Measurements from ENCODE around the gene DTD1. TPM values are rescaled to one million over a fixed set of nuclear protein-coding genes. Genes with fewer than 3 reads are reported as not detected.

The DTD1 gene
- total RNA-seq, 2 donors from 2014 or later, result 8.9 to 16.1 TPM

DNA sequence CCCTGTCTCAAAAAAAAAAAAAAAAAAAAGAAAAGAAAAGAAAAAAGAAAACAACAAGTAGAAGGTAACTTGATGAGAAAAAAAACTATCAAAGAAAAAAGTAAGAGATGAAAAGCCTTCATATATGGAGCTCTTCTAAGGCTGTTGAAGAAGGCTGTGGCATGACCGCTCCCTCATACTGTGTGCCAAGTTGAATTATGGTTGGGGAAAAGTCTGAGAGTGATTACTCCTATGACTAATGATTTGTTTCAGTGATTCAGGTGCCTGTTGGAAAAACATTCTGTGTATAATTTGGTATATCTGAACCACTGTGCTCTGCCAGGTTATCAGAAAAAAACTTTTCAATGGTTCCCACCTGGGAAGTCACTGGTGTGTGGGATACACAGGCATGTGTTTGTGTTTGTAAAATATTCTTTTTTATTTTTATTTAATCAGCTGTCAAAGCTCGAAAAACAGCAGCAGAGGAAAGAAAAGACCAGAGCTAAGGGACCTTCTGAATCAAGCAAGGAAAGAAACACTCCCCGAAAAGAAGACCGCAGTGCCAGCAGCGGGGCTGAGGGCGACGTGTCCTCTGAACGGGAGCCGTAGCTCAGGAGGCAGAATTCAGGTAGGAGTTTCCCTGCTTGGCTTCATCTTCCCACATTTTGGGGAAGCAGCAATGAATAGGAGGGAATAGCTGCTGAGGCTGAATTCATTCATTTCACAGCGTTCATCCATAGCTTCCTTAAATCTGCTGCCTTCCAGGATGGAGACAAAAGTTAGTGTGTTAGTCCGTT lies 156.0 kb downstream of the DTD1 start:
- no peaks in the 10 kb centered on the region for H3K9me3 ChIP-seq
- H3K27me3 ChIP-seq, result no peaks in the 10 kb centered on the region
- intact Hi-C loops (cut with DNase I), result no loop called here
- no peak overlapping the region for H3K27ac ChIP-seq
- H3K36me3 ChIP-seq (replicated peaks in 1 of 2; ENCODE audit: insufficient read depth in 1 of 2, low read depth in 2 of 2), result peaks cover 0 to 2% of the 10 kb centered on the region in 2 donors
- H3K4me3 ChIP-seq, result no peak overlapping the region
- no peaks in the 10 kb centered on the region for H3K4me1 ChIP-seq
- no peak for DNase-seq
- WGBS, 2 donors, result 88 to 93% methylated on average over 11 of the region's 11 CpGs
- TF ChIP-seq, protein P1, sequence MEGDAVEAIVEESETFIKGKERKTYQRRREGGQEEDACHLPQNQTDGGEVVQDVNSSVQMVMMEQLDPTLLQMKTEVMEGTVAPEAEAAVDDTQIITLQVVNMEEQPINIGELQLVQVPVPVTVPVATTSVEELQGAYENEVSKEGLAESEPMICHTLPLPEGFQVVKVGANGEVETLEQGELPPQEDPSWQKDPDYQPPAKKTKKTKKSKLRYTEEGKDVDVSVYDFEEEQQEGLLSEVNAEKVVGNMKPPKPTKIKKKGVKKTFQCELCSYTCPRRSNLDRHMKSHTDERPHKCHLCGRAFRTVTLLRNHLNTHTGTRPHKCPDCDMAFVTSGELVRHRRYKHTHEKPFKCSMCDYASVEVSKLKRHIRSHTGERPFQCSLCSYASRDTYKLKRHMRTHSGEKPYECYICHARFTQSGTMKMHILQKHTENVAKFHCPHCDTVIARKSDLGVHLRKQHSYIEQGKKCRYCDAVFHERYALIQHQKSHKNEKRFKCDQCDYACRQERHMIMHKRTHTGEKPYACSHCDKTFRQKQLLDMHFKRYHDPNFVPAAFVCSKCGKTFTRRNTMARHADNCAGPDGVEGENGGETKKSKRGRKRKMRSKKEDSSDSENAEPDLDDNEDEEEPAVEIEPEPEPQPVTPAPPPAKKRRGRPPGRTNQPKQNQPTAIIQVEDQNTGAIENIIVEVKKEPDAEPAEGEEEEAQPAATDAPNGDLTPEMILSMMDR (IDR thresholded peaks at IDR 0.05), result no peak
- no peak for TF ChIP-seq POLR2A (IDR thresholded peaks at IDR 0.05)
- no peak for ATAC-seq

DNA sequence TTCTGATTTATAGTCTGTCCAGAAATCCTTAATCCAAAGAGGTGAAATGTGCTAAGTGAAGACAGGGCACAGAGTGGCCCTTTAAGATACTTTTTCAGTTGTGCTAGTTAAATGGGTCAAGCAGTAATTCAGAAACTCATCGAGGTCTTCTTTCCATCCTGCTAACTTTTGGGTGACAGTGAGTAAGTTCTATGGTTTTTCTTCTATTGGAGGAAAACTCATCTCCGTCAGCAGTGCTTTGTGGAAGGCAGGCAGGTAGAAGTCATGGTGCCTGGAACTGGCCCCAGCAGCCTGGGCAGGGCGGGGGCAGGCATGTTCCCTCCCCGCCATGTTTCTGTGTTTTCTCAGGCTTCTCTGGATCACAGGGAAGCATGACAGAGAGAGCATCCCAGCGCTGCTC lies 159.2 kb downstream of the DTD1 start:
- no peak overlapping the region for H3K27ac ChIP-seq
- peaks cover 0 to 2% of the 10 kb centered on the region in 2 donors for H3K36me3 ChIP-seq (replicated peaks in 1 of 2; ENCODE audit: insufficient read depth in 1 of 2, low read depth in 2 of 2)
- H3K9me3 ChIP-seq, result no peaks in the 10 kb centered on the region
- 85 to 89% methylated on average over 5 of the region's 5 CpGs for WGBS, 2 donors
- ATAC-seq (no peak), DNase-seq (no peak)
- H3K27me3 ChIP-seq, result no peaks in the 10 kb centered on the region
- intact Hi-C loops (cut with DNase I), result no loop called here
- TF ChIP-seq POLR2A (IDR thresholded peaks at IDR 0.05), result no peak
- TF ChIP-seq, protein P1 (IDR thresholded peaks at IDR 0.05), result no peak
- H3K4me3 ChIP-seq, result no peak overlapping the region
- no peaks in the 10 kb centered on the region for H3K4me1 ChIP-seq

DNA sequence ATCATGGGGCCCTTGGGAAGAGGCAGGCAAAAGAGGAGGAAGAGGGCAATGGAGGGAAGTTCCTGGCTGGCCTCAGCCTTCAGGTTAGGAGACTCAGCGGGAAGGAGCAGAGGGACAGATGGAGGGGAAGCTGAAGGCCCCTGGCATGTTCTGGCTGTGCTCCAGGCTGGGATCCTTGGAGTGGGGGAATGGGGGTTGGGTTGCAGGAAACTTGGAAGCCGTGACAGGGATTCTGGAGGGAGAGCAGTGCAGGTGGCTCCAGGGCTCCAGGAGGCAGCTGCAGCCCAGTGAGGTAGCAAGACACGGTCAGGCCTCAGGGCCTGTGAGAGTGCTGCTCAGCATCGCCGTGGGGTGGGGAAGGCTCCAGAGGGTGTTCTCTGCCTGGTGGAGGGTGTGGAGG lies 161.1 kb downstream of the DTD1 start:
- no peak overlapping the region for H3K4me3 ChIP-seq
- H3K9me3 ChIP-seq, result no peaks in the 10 kb centered on the region
- intact Hi-C loops (cut with DNase I), result no loop called here
- DNase-seq (no peak), ATAC-seq (no peak)
- 77 to 80% methylated on average over 5 of the region's 5 CpGs for WGBS, 2 donors
- H3K27me3 ChIP-seq, result no peaks in the 10 kb centered on the region
- H3K27ac ChIP-seq, result no peak overlapping the region
- H3K4me1 ChIP-seq, result no peaks in the 10 kb centered on the region
- peaks cover 0 to 2% of the 10 kb centered on the region in 2 donors for H3K36me3 ChIP-seq (replicated peaks in 1 of 2; ENCODE audit: insufficient read depth in 1 of 2, low read depth in 2 of 2)
- no peak for TF ChIP-seq POLR2A (IDR thresholded peaks at IDR 0.05)
- TF ChIP-seq, protein P1 (IDR thresholded peaks at IDR 0.05), result no peak

DNA sequence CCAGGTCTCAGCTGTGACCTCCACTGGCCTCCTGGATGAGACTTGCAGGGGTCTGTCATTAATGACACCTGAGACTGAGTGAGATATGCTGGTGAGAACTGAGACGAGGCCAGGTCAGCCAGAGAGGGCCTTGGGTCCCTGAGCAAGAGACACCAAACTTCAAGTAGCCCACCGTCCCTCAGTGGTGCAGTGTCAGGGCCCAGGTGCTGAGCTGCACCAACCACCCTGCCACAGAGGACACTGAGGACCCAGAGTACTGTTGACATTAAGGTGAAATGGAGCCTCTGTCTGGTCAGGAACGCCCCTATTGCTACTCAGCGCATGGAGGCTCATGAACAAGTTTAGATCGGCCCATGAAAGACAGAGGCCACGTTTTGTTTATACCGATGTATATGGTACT lies 161.7 kb downstream of the DTD1 start:
- Histone ChIP-seq H3K4me1 (no peaks in the 10 kb centered on the region), H3K27me3 (no peaks in the 10 kb centered on the region), H3K27ac (no peak overlapping the region), H3K36me3 (replicated peaks in 1 of 2; ENCODE audit: insufficient read depth in 1 of 2, low read depth in 2 of 2) (peaks cover 0 to 2% of the 10 kb centered on the region in 2 donors), H3K9me3 (no peaks in the 10 kb centered on the region), H3K4me3 (no peak overlapping the region)
- ATAC-seq, result no peak
- intact Hi-C loops (cut with DNase I), result no loop called here
- TF ChIP-seq, protein P1 (IDR thresholded peaks at IDR 0.05), result no peak
- no peak for DNase-seq
- 83 to 96% methylated on average over 5 to 7 of the region's 7 CpGs for WGBS, 2 donors

DNA sequence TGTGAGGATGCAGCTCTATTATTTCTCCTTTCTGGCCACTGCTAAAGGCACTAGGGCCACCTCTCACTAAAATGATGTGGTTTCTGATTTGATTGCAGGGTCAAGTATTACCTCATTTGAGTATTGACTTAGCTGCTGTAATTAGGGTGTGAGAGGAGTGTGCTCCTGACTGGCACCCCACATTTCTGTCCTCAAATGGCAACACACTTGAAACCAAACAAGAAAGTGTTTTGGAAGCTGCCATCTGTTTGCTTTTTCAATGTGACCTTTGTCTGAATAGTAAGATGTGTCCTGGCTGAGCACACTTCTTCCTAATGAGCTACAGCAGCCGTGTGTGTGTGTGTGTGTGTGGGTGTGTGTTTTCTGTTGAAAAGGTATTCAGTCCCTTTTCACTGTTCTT lies 162.9 kb downstream of the DTD1 start:
- Histone ChIP-seq H3K4me3 (no peak overlapping the region), H3K9me3 (no peaks in the 10 kb centered on the region), H3K36me3 (replicated peaks in 1 of 2; ENCODE audit: insufficient read depth in 1 of 2, low read depth in 2 of 2) (no peaks in the 10 kb centered on the region), H3K27me3 (no peaks in the 10 kb centered on the region), H3K27ac (no peak overlapping the region), H3K4me1 (no peaks in the 10 kb centered on the region)
- intact Hi-C loops (cut with DNase I), result no loop called here
- 6 to 17% methylated on average over 1 of the region's 1 CpG for WGBS, 2 donors
- DNase-seq (no peak), ATAC-seq (no peak)
- TF ChIP-seq, protein P1 (IDR thresholded peaks at IDR 0.05), result no peak
- no peak for TF ChIP-seq POLR2A (IDR thresholded peaks at IDR 0.05)
